ENCODE measurements around the gene COL21A1. TPM values are rescaled to one million over a fixed set of nuclear protein-coding genes. Genes with fewer than 3 reads are reported as not detected.

The COL21A1 gene
- polyA plus RNA-seq, 2 of the 4 experiments (the other 2 are of a cell fraction), result 1.4 to 3.3 TPM

- H3K4me2 ChIP-seq, result no peak overlapping the region
- no peak overlapping the region for H3K4me3 ChIP-seq
- ATAC-seq, result no peak
- no peaks in the 10 kb centered on the region for H3K4me1 ChIP-seq
- H3K9me3 ChIP-seq, result no peaks in the 10 kb centered on the region
- no peak for DNase-seq (ENCODE audit: low read depth in 1 of 2, low spot score in 1 of 2)
- no peak overlapping the region for H3K27ac ChIP-seq
- ChIA-PET CTCF (no interaction called here), POLR2A (no interaction called here)
- TF ChIP-seq MYC (IDR thresholded peaks at IDR 0.05; ENCODE audit: borderline replicate concordance, low read length) (no peak), KDM1A (IDR thresholded peaks at IDR 0.05; ENCODE audit: low read depth) (no peak), REST (IDR thresholded peaks at IDR 0.05) (no peak), BHLHE40 (IDR thresholded peaks at IDR 0.05; ENCODE audit: low read depth, low read length) (no peak), SREBF2 (IDR thresholded peaks at IDR 0.05) (no peak), FOSB (CRISPR knock-in tag; IDR thresholded peaks at IDR 0.05) (no peak), CBX8 (IDR thresholded peaks at IDR 0.05) (no peak)
- FAIRE-seq, result no peak
Observed at GRCh38 chr6:56115715-56116114, 131.7 kb downstream of the COL21A1 start.

- ChIA-PET CTCF (no interaction called here), POLR2A (no interaction called here)
- H3K27ac ChIP-seq, result no peak overlapping the region
- no peaks in the 10 kb centered on the region for H3K4me1 ChIP-seq
- TF ChIP-seq CHD2 (IDR thresholded peaks at IDR 0.05; ENCODE audit: low read length, partially characterized antibody) (no peak), HDAC2 (IDR thresholded peaks at IDR 0.05) (no peak), GATA3 (IDR thresholded peaks at IDR 0.05; ENCODE audit: borderline replicate concordance) (no peak), MAX (IDR thresholded peaks at IDR 0.05) (no peak), POLR2A (IDR thresholded peaks at IDR 0.05; ENCODE audit: low read length) (no peak), EHF (CRISPR knock-in tag; IDR thresholded peaks at IDR 0.05) (no peak), HEYL (CRISPR knock-in tag; IDR thresholded peaks at IDR 0.05) (no peak), EHMT2 (IDR thresholded peaks at IDR 0.05; ENCODE audit: low read depth) (no peak), TFCP2L1 (CRISPR knock-in tag; IDR thresholded peaks at IDR 0.05) (no peak), ZSCAN20 (CRISPR knock-in tag; IDR thresholded peaks at IDR 0.05) (no peak), RARB (CRISPR knock-in tag; IDR thresholded peaks at IDR 0.05) (no peak), BCL3 (IDR thresholded peaks at IDR 0.05) (no peak), PHF8 (IDR thresholded peaks at IDR 0.05; ENCODE audit: borderline replicate concordance, low read depth) (no peak), TP53 (CRISPR knock-in tag; IDR thresholded peaks at IDR 0.05) (no peak), BHLHE40 (IDR thresholded peaks at IDR 0.05; ENCODE audit: low read depth, low read length) (no peak), CBX8 (IDR thresholded peaks at IDR 0.05) (no peak), ZFP36 (IDR thresholded peaks at IDR 0.05; ENCODE audit: borderline replicate concordance, partially characterized antibody) (no peak), FOXS1 (CRISPR knock-in tag; IDR thresholded peaks at IDR 0.05) (no peak), KDM1A (IDR thresholded peaks at IDR 0.05; ENCODE audit: low read depth) (no peak)
- no peak for FAIRE-seq
- no peaks in the 10 kb centered on the region for H3K9me3 ChIP-seq
- H3K4me2 ChIP-seq, result no peak overlapping the region
- no peak for ATAC-seq
- no peak for DNase-seq (ENCODE audit: low read depth in 1 of 2, low spot score in 1 of 2)
- no peak overlapping the region for H3K4me3 ChIP-seq
Observed at GRCh38 chr6:56109149-56109548, 138.2 kb downstream of the COL21A1 start.
